H1 (cell line): ENCODE results near the gene CPHXL2. TPM values are rescaled to one million over a fixed set of nuclear protein-coding genes. Genes with fewer than 3 reads are reported as not detected.

Experiments used
- ASH2L ChIP-seq: fragments of 200-600, 300-600 bp; sonication (generic); IDR thresholded peaks from one replicate; pipeline ENCODE4 v1.7.1; 2017; ENCODE audit warnings: low read length
- BRCA1 ChIP-seq: IDR thresholded peaks from 2 replicates; pipeline ENCODE4 v1.6.1; 2012; ENCODE audit warnings: low read depth, low read length, improper control_type of control experiment
- CREB1 ChIP-seq: IDR thresholded peaks from 2 replicates; pipeline ENCODE4 v1.6.1; 2012; ENCODE audit warnings: inconsistent platforms
- GTF2F1 ChIP-seq: IDR thresholded peaks from 2 replicates; pipeline ENCODE4 v1.6.1; 2012; ENCODE audit warnings: low read depth, low read length, improper control_type of control experiment, borderline replicate concordance
- HDAC2 ChIP-seq, 2 experiments: fragments of 300-600 bp in 1 of 2; sonication (generic) in 1 of 2; IDR thresholded peaks; 2 replicates each; pipeline ENCODE4 v1.6.1; 2011 to 2012; ENCODE audit warnings: low read depth in 2 of 2, low read length in 2 of 2, mild to moderate bottlenecking in 2 of 2, moderate library complexity in 2 of 2, borderline replicate concordance in 1 of 2, inconsistent platforms in 1 of 2
- PHF8 ChIP-seq: fragments of 200-600 bp; sonication (generic); conservative IDR thresholded peaks from 2 replicates; pipeline ENCODE4 v1.7.1; 2012; ENCODE audit warnings: low read depth, mild to moderate bottlenecking, inconsistent platforms, low read length, moderate library complexity
- SP2 ChIP-seq: IDR thresholded peaks from 2 replicates; pipeline ENCODE4 v1.6.1; 2012; ENCODE audit warnings: mild to moderate bottlenecking, low read length, inconsistent platforms
- SP4 ChIP-seq: IDR thresholded peaks from 2 replicates; pipeline ENCODE4 v1.6.1; 2012; ENCODE audit warnings: low read length, inconsistent platforms
- SRF ChIP-seq: IDR thresholded peaks from 2 replicates; pipeline ENCODE4 v1.6.1; 2011; ENCODE audit warnings: mild to moderate bottlenecking, low read depth, low read length, moderate library complexity
- TAF1 ChIP-seq: IDR thresholded peaks from 2 replicates; pipeline ENCODE4 v1.6.1; 2011; ENCODE audit warnings: mild to moderate bottlenecking, low read depth, low read length
- YY1 ChIP-seq: IDR thresholded peaks from 2 replicates; pipeline ENCODE4 v1.6.1; 2011; ENCODE audit warnings: low read depth, mild to moderate bottlenecking, low read length
- polyA plus RNA-seq, 7 experiments: library from polyadenylated mRNA; depleted of rRNA in 3 of 7; stranded (reverse) in 5 of 7; unstranded in 2 of 7; fragments of >200 nt in 5 of 7; fragments of 200-250 nt in 2 of 7; gene quantifications; 1 replicate in 5 of 7; 2 replicates in 1 of 7; 4 replicates in 1 of 7; pipeline versions ENCODE4 v1.2.1 to v1.2.3, GENCODE V29; 2011 to 2013; ENCODE audit warnings: missing spikeins in 2 of 7, mixed read lengths in 2 of 7
- total RNA-seq: library from RNA; stranded (reverse); fragmentation: NEBNext Ultra II Directional; extraction: Animal tissue kit (Norgen Biotek cat#: 25700); gene quantifications from 2 replicates; pipeline ENCODE4 v1.2.1, GENCODE V29; 2021
- TF ChIP-seq, protein P1 (sequence below): fragments of 300-600 bp; sonication (generic); IDR thresholded peaks from 2 replicates; pipeline ENCODE4 v1.7.1; 2012; ENCODE audit warnings: low read length, moderate library complexity, mild to moderate bottlenecking, inconsistent platforms; ENCODE audit not compliant: insufficient replicate concordance

The CPHXL2 gene
- total and polyA plus RNA-seq, 2 of the 8 experiments (the other 6 are each of a cell fraction or from before 2014, with no cell fraction given) = not detected

DNA sequence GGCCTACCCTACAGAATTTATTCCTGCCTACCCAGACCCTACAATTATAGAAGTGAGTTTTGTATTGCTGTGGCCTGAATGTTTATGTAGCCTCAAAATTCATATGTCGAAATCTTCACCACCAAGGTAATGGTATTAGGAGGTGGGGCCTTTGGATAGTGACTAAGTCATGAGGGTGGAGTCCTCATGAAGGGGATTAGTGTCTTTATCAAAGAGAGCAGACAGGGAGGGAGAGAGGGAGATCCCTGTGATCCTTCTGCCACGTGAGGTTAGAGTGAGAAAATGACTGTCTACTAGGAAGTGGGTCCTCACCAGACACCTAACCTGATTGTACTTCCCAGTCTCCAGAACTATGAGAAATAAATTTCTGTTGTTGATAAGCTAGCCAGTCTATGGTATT lies 25.4 kb upstream of the CPHXL2 start (continued):
- TF ChIP-seq, protein P1, sequence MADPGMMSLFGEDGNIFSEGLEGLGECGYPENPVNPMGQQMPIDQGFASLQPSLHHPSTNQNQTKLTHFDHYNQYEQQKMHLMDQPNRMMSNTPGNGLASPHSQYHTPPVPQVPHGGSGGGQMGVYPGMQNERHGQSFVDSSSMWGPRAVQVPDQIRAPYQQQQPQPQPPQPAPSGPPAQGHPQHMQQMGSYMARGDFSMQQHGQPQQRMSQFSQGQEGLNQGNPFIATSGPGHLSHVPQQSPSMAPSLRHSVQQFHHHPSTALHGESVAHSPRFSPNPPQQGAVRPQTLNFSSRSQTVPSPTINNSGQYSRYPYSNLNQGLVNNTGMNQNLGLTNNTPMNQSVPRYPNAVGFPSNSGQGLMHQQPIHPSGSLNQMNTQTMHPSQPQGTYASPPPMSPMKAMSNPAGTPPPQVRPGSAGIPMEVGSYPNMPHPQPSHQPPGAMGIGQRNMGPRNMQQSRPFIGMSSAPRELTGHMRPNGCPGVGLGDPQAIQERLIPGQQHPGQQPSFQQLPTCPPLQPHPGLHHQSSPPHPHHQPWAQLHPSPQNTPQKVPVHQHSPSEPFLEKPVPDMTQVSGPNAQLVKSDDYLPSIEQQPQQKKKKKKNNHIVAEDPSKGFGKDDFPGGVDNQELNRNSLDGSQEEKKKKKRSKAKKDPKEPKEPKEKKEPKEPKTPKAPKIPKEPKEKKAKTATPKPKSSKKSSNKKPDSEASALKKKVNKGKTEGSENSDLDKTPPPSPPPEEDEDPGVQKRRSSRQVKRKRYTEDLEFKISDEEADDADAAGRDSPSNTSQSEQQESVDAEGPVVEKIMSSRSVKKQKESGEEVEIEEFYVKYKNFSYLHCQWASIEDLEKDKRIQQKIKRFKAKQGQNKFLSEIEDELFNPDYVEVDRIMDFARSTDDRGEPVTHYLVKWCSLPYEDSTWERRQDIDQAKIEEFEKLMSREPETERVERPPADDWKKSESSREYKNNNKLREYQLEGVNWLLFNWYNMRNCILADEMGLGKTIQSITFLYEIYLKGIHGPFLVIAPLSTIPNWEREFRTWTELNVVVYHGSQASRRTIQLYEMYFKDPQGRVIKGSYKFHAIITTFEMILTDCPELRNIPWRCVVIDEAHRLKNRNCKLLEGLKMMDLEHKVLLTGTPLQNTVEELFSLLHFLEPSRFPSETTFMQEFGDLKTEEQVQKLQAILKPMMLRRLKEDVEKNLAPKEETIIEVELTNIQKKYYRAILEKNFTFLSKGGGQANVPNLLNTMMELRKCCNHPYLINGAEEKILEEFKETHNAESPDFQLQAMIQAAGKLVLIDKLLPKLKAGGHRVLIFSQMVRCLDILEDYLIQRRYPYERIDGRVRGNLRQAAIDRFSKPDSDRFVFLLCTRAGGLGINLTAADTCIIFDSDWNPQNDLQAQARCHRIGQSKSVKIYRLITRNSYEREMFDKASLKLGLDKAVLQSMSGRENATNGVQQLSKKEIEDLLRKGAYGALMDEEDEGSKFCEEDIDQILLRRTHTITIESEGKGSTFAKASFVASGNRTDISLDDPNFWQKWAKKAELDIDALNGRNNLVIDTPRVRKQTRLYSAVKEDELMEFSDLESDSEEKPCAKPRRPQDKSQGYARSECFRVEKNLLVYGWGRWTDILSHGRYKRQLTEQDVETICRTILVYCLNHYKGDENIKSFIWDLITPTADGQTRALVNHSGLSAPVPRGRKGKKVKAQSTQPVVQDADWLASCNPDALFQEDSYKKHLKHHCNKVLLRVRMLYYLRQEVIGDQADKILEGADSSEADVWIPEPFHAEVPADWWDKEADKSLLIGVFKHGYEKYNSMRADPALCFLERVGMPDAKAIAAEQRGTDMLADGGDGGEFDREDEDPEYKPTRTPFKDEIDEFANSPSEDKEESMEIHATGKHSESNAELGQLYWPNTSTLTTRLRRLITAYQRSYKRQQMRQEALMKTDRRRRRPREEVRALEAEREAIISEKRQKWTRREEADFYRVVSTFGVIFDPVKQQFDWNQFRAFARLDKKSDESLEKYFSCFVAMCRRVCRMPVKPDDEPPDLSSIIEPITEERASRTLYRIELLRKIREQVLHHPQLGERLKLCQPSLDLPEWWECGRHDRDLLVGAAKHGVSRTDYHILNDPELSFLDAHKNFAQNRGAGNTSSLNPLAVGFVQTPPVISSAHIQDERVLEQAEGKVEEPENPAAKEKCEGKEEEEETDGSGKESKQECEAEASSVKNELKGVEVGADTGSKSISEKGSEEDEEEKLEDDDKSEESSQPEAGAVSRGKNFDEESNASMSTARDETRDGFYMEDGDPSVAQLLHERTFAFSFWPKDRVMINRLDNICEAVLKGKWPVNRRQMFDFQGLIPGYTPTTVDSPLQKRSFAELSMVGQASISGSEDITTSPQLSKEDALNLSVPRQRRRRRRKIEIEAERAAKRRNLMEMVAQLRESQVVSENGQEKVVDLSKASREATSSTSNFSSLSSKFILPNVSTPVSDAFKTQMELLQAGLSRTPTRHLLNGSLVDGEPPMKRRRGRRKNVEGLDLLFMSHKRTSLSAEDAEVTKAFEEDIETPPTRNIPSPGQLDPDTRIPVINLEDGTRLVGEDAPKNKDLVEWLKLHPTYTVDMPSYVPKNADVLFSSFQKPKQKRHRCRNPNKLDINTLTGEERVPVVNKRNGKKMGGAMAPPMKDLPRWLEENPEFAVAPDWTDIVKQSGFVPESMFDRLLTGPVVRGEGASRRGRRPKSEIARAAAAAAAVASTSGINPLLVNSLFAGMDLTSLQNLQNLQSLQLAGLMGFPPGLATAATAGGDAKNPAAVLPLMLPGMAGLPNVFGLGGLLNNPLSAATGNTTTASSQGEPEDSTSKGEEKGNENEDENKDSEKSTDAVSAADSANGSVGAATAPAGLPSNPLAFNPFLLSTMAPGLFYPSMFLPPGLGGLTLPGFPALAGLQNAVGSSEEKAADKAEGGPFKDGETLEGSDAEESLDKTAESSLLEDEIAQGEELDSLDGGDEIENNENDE = no peak
- no peak for TF ChIP-seq SP4
- no peak for TF ChIP-seq BRCA1
- TF ChIP-seq CREB1 = no peak
- no peak for TF ChIP-seq ASH2L
- no peak for TF ChIP-seq PHF8
- no peak for TF ChIP-seq YY1
- TF ChIP-seq GTF2F1 = no peak
- no peak for TF ChIP-seq SRF
- TF ChIP-seq SP2 = no peak
- no peak for TF ChIP-seq TAF1
- TF ChIP-seq HDAC2 (IDR thresholded peaks at IDR 0.05; ENCODE audit: borderline replicate concordance in 1 of 2, low read depth in 2 of 2, low read length in 2 of 2) = no peak
